Loucy (cell line): ENCODE results near the gene FAM131C.

Experiments
- H2AFZ ChIP-seq: fragments of 200-600 bp; sonication (generic); 2 replicates; pipeline ENCODE4 v1.6.0; 2016; ENCODE audit warnings: antibody characterized with exemption, mild to moderate bottlenecking, low read length, moderate library complexity
- H3F3A ChIP-seq: fragments of 200-600 bp; 2 replicates; pipeline ENCODE4 v1.6.0; 2016; ENCODE audit warnings: antibody characterized with exemption, low read depth, mild to moderate bottlenecking
- H3K27me3 ChIP-seq: fragments of 200-600 bp; sonication (generic); 2 replicates; pipeline ENCODE4 v1.6.1; 2014; ENCODE audit warnings: low read length, mild to moderate bottlenecking; ENCODE audit not compliant: insufficient read depth, poor library complexity, severe bottlenecking
- H3K36me3 ChIP-seq: fragments of 200-600 bp; sonication (generic); 2 replicates; pipeline ENCODE4 v1.6.1; 2016; ENCODE audit warnings: low read length; ENCODE audit not compliant: insufficient read depth
- H3K4me1 ChIP-seq: fragments of 200-600 bp; sonication (generic); 2 replicates; pipeline ENCODE4 v1.5.1; 2014; ENCODE audit warnings: low read length, mild to moderate bottlenecking; ENCODE audit not compliant: insufficient read depth, poor library complexity, severe bottlenecking
- H3K4me2 ChIP-seq: fragments of 200-600 bp; sonication (generic); 2 replicates; pipeline ENCODE4 v1.6.0; 2014; ENCODE audit warnings: antibody characterized with exemption, low read length, low read depth, mild to moderate bottlenecking; ENCODE audit not compliant: poor library complexity, severe bottlenecking
- H3K4me3 ChIP-seq: fragments of 200-600 bp; sonication (generic); 2 replicates; pipeline ENCODE4 v1.5.1; 2014; ENCODE audit warnings: low read length, mild to moderate bottlenecking, mixed read lengths; ENCODE audit not compliant: poor library complexity, severe bottlenecking
- H3K79me2 ChIP-seq: fragments of 200-600 bp; sonication (generic); 2 replicates; pipeline ENCODE4 v1.6.1; 2014; ENCODE audit warnings: low read length; ENCODE audit not compliant: insufficient read depth
- H3K9ac ChIP-seq: fragments of 200-600 bp; sonication (generic); 2 replicates; pipeline ENCODE4 v1.6.0; 2014; ENCODE audit warnings: mild to moderate bottlenecking, low read depth, low read length, moderate library complexity; ENCODE audit not compliant: poor library complexity, severe bottlenecking
- H3K9me2 ChIP-seq: fragments of 200-600 bp; sonication (generic); replicated peaks from 2 replicates; pipeline ENCODE4 v1.6.1; 2016; ENCODE audit warnings: low read depth, low read length, mixed read lengths
- H3K9me3 ChIP-seq: fragments of 200-600 bp; sonication (generic); 2 replicates; pipeline ENCODE4 v1.6.1; 2014; ENCODE audit warnings: mild to moderate bottlenecking, antibody characterized with exemption, low read length, low read depth; ENCODE audit not compliant: insufficient read depth
- H4K20me1 ChIP-seq: fragments of 200-600 bp; sonication (generic); 2 replicates; pipeline ENCODE4 v1.6.0; 2014; ENCODE audit warnings: antibody characterized with exemption, low read length, mild to moderate bottlenecking; ENCODE audit not compliant: insufficient read depth, poor library complexity, severe bottlenecking
- EZH2phosphoT487 ChIP-seq: fragments of 200-600 bp; IDR thresholded peaks from 2 replicates; pipeline ENCODE4 v1.6.1; 2018; ENCODE audit warnings: antibody characterized with exemption, mild to moderate bottlenecking, moderate library complexity, borderline replicate concordance
- TF ChIP-seq, protein P1 (sequence below): fragments of 200-600 bp; sonication (generic); conservative IDR thresholded peaks from 2 replicates; pipeline ENCODE4 v1.5.1; 2014; ENCODE audit warnings: mild to moderate bottlenecking, antibody characterized with exemption, low read length

The FAM131C gene

DNA sequence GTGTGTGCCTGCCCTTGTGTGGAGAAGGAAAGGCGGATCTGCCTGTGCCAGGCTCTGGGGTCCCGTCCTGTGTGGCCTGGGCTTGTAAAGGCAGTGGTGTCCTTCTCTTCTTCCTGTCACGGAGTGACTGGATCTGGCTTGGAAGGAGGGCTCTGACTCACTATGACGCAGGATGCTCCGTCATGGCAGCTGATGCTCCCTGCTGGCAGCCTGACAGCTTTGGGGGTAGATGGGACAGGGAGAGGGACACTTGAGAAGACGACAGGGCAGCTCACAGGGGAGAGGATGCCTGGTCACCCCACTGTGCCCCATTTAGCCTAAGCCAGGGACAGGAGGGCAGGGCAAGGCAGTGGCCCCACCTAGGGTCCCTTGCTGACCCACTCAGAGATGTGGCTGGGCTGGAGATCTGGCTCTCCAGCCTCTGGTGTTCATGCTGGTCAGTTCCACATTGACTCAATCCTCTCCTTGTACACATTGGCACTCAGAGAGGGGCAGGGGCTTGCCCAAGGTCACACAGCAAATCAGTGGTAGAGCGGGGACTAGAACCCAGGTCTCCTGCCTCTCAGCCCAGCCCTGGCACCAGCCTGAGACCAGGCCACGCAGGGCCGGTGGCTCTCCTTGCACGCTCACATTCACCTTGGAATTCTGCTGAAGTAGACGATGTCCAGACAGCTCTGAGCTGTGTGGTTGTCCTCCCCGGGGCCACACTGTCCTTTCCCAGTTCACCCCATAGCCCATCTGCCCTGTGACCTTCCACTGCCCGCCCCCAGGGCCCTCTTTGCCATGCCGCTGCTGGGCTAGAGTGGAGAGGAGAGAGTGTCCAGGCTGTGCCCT is 2.8 kb upstream of the FAM131C start:
- Histone ChIP-seq H3K9ac (no peak overlapping the region), H3K4me2 (no peak overlapping the region), H4K20me1 (no peaks in the 10 kb centered on the region), H3K4me3 (no peak overlapping the region), H3K79me2 (no peaks in the 10 kb centered on the region), H3F3A (no peaks in the 10 kb centered on the region), H3K9me2 (no peaks in the 10 kb centered on the region), H2AFZ (no peak overlapping the region), H3K36me3 (no peaks in the 10 kb centered on the region), H3K9me3 (no peaks in the 10 kb centered on the region), H3K4me1 (peaks cover 5% of the 10 kb centered on the region), H3K27me3 (no peaks in the 10 kb centered on the region)
- TF ChIP-seq EZH2phosphoT487, result no peak
- TF ChIP-seq, protein P1, sequence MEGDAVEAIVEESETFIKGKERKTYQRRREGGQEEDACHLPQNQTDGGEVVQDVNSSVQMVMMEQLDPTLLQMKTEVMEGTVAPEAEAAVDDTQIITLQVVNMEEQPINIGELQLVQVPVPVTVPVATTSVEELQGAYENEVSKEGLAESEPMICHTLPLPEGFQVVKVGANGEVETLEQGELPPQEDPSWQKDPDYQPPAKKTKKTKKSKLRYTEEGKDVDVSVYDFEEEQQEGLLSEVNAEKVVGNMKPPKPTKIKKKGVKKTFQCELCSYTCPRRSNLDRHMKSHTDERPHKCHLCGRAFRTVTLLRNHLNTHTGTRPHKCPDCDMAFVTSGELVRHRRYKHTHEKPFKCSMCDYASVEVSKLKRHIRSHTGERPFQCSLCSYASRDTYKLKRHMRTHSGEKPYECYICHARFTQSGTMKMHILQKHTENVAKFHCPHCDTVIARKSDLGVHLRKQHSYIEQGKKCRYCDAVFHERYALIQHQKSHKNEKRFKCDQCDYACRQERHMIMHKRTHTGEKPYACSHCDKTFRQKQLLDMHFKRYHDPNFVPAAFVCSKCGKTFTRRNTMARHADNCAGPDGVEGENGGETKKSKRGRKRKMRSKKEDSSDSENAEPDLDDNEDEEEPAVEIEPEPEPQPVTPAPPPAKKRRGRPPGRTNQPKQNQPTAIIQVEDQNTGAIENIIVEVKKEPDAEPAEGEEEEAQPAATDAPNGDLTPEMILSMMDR, result no peak

DNA sequence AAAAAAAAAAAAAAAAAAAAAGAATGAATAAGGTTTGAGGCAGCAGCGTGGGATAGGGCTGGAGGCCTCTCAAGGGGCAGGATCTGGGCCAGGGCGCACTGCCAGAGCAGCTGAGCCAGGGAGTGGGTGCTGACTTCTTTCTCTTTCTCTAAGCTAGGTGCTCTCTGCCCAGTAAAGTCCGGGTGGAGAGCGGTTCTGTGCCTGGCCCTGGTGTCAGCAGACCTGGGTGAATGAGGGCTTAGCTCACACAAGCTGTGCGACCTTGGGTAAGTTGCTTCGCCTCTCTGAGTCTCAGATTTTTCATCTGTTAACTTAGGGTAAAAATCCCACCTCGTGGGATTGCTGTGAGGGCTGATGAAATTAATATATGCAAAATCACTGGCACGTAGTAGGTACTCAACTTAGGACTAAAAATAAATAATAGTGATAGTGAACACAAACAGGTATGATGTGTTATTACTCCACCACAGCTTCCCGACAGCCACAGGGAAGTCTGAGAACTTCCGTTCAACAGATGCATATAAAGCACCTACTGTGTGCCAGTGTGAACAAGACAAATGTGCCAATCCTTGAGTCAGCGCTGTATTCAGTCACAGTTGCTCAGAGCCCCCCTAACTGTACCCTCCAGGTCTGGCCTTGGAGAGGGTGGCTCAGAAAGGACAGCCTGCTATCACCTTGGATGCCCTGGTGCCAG is 2.0 kb upstream of the FAM131C start:
- Histone ChIP-seq H3K79me2 (no peaks in the 10 kb centered on the region), H3K36me3 (no peaks in the 10 kb centered on the region), H3K4me3 (no peak overlapping the region), H3F3A (no peaks in the 10 kb centered on the region), H2AFZ (no peak overlapping the region), H3K9ac (no peak overlapping the region), H3K4me1 (peaks cover 5% of the 10 kb centered on the region), H3K4me2 (no peak overlapping the region), H3K27me3 (no peaks in the 10 kb centered on the region), H4K20me1 (no peaks in the 10 kb centered on the region), H3K9me2 (no peaks in the 10 kb centered on the region), H3K9me3 (no peaks in the 10 kb centered on the region)
- TF ChIP-seq, protein P1, result no peak
- no peak for TF ChIP-seq EZH2phosphoT487

DNA sequence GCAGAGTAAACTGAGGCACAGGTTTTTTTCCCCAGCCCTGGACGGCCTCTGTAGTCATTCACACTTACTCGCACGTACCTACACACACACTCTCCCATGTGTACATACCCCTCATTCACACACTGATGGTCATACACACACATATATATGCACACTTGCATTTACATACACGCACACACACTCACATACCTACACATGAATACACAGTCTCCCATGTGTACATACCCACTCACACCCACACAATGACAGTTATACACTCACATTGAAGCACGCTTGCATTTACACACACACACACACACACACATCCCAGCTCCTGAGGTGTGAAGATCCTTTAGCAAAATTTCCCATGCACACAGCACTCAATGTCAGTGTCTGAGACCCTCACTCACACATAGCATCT is 766 bp upstream of the FAM131C start:
- H3K9ac ChIP-seq, result no peak overlapping the region
- no peaks in the 10 kb centered on the region for H3K79me2 ChIP-seq
- H2AFZ ChIP-seq, result no peak overlapping the region
- TF ChIP-seq, protein P1, result no peak
- no peak for TF ChIP-seq EZH2phosphoT487
- no peaks in the 10 kb centered on the region for H3K27me3 ChIP-seq
- no peaks in the 10 kb centered on the region for H3K9me2 ChIP-seq
- no peaks in the 10 kb centered on the region for H4K20me1 ChIP-seq
- H3K9me3 ChIP-seq, result no peaks in the 10 kb centered on the region
- H3K4me3 ChIP-seq, result no peak overlapping the region
- no peaks in the 10 kb centered on the region for H3F3A ChIP-seq
- H3K36me3 ChIP-seq, result no peaks in the 10 kb centered on the region
- H3K4me2 ChIP-seq, result no peak overlapping the region
- peaks cover 7% of the 10 kb centered on the region for H3K4me1 ChIP-seq
